IPS DF 4.7 (cell line): ENCODE results near the gene RMND1.

Source experiments
- DNase-seq: peaks from one replicate; pipeline ENCODE4 v3.0.0-alpha.2; 2013; ENCODE audit warnings: low spot score; ENCODE audit errors: extremely low read depth

Gene RMND1

DNA sequence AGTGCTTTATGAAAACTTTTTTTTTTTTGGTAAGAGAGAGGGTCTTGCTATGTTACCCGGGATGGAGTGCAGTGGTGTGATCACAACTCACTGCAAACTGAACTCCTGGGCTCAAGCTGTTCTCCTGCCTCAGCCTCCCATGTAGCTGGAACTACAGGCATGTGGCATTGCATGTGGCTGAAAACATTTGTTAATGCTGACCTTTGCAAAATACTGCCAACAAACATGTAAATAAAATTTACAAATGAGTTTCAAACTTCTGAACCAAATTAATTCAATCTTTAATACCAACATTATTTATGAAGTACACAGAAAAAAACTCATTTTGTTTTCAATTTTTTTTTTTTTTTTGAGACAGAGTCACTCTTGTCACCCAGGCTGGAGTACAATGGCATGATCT, 34.4 kb downstream of the RMND1 start:
- DNase-seq: no peak

DNA sequence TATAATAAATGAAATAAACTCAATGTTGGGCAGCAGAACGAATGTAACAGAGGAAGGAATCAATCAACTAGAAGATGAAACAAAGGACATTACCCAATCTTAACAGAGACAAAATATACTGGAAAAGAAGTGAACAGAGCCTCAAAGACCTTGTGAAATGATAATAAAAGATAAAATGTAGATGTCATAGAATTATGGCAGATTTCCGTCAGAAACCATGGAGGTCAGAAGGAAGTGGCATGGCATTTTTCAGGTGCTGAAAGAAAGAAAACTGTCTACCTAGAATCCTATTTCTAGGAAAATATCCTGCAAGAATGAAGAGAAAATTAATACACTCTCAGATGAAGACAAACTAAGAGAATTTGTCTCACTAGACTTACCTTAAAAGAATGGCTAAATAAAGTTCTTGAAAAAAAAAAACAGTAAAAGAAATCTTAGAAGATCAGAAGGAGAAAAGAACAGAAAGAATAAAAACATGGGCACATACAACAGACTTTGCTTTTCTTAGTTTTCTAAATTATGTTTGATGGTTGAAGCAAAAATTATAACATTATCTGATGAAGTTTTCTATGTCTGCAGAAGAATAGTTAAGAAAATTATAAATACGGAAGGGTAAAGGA, 37.2 kb downstream of the RMND1 start:
- no peak for DNase-seq

DNA sequence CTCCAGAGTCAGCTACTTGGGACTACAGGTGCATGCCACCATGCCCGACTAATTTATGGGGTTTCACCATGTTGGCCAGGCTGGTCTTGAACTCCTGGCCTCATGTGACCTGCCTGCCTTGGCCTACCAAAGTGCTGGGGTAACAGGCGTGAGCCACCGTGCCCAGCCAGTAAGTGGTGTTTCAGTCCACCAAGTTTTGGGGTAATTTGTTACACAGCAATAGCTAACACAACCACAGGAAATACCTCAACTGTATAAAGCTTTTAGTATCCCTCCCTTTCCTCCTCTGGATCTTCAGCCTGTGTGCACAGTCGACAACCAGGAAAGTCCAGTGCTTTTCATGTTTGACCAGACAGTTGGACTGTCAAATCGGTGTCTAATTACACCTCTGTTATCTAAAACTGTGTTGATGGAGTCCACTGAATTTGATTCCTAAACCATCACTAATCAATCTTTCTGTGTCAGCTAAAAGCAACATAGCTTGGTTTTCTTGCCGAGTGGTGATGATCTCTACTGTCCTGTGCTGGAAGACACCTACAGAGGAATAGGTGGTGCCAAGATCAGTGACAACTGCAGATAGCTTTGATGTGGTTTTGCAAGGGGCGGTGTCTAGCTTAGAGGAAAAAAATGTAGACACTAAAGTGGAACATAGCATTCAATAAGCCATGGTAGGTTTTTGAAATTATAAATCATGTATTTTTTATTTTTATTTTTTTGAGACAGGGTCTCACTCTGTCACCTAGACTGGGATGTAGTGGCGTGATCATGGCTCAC, 38.4 kb downstream of the RMND1 start:
- no peak for DNase-seq

- DNase-seq: no peak
These were observed 39.0 kb downstream of the RMND1 start for GRCh38 chr6:151412909-151413308.

DNA sequence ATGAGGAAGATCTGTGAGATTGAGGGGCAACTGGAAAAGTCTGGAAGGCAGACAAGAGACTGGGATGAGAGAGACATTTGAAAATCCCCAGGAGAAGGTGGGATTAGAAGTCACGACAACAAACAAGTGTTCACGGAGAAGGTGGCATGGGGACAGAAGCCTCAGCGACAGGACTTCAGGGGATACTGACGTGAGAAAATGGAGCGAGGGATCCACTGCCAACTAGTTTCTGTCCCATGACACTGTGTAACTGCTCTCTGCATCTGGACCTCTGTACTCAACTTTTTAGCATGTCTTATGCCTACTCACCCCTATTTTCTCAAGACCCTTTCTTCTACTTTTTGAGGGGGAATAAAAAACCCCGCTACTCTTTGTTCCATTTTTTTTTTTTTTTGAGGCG, 42.2 kb downstream of the RMND1 start:
- no peak for DNase-seq

DNA sequence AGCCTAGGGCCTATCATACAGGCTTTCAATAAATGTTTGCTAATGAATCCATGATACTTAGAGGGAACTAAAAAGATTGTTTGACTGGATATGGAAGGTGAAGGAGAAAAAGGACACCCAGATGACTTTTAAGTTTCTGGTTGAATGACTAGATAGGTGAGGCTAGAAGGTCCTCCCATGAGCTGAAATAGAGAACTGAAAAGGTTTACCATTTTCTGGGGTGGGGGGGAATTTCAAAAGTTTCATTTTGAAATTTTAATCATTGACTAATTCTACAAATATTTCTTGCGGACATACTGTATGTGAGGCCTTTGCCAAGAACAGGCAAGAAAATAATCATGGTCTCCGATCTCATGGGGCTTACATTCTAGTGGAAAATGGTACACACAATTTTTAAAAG, 42.7 kb downstream of the RMND1 start:
- DNase-seq: no peak

DNA sequence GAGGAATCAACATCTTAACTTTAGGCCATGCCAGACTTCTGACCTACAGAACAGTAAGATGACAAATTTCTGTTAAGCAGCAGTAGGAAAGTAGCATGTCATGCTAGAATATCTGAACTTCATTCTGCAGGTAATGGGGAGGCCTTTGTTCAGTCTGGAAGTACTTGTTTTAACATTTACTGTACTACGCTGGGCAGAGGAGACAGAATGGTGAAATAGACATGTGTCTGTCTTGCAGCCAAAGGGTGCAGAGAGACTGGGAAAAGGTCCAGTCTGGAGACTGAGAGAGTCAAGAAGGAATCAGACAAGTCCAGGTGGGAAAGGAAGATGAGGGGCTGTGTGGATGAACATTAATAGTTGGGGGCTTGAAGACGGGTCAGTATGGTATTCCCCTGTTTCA, 43.1 kb downstream of the RMND1 start:
- DNase-seq: no peak

DNA sequence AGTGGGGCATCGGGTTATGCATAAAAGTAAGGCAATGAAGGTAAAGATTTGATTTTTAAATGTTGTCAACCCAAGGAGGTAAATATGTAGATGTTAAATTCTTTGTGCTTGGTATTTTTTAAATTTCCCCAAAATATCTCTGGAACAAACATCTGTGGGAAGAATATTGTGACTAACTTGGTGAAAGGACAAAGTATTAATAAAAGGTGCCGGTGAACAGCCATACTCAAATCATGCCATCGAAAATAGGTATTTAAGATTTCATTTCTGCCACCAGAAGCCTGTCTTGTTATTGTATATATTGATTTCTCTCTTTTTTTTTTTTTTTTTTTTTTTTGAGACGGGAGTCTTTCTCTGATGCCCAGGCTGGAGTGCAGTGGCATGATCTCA, 48.0 kb downstream of the RMND1 start:
- no peak for DNase-seq

GRCh38 chr6:151402228-151402627, 49.7 kb downstream of the RMND1 start:
- no peak for DNase-seq

DNA sequence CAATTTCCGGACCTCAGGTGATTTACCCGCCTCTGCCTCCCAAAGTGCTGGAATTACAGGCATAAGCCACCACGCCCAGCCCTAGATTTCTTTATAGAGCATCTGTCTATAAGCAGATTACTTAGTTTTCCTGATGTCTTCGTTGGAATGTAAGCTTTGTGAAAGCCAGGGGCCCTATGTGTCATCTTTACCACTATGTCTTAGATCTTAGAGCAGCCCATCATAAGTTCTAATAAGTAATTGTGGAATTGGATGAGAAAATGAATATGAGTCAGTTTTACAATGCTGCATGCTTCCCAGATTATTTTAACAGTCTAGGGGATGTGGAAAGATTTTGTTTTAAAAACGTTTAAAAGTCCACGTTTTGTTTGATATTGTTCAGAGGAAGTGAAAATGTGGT, 51.5 kb downstream of the RMND1 start:
- no peak for DNase-seq

GRCh38 chr6:151399679-151400078, 52.2 kb downstream of the RMND1 start:
- DNase-seq: no peak

DNA sequence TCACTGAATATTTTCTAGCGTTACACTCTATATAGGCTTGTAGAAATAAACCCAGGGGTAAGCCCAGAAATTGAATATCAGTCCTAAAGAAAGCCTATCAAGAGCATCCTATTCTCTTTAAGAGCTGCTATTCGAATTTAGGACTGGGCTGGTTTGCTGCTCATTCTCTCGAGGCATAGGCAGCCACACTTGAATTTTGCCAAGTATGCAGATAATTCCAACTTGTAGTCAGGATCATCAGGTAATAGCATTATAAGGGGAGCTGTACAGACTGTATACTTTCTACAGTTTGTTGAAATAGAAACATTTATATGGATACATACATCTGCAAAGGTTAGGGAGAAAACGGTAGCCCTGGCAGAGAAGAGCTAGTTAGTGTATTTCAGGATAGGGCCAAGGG, 58.5 kb downstream of the RMND1 start:
- no peak for DNase-seq

DNA sequence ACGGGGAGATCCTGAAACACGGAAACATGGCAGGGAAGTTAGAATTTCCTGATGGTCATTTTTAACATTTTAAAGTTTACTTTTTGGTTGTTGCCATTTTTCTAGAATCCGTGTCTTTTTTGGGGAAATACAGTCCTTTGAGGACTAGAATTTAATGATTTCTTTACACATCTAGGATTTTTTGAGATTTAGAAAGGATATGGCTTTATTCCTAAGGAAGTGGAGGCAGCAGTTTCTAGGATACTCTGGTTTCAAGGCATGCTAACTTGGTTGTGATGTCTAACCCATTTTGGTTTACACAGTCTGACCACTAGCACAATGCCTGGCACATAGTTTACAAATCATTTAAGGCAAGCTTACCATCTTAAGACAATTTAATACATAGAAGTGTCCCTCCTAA, 59.5 kb downstream of the RMND1 start:
- no peak for DNase-seq

DNA sequence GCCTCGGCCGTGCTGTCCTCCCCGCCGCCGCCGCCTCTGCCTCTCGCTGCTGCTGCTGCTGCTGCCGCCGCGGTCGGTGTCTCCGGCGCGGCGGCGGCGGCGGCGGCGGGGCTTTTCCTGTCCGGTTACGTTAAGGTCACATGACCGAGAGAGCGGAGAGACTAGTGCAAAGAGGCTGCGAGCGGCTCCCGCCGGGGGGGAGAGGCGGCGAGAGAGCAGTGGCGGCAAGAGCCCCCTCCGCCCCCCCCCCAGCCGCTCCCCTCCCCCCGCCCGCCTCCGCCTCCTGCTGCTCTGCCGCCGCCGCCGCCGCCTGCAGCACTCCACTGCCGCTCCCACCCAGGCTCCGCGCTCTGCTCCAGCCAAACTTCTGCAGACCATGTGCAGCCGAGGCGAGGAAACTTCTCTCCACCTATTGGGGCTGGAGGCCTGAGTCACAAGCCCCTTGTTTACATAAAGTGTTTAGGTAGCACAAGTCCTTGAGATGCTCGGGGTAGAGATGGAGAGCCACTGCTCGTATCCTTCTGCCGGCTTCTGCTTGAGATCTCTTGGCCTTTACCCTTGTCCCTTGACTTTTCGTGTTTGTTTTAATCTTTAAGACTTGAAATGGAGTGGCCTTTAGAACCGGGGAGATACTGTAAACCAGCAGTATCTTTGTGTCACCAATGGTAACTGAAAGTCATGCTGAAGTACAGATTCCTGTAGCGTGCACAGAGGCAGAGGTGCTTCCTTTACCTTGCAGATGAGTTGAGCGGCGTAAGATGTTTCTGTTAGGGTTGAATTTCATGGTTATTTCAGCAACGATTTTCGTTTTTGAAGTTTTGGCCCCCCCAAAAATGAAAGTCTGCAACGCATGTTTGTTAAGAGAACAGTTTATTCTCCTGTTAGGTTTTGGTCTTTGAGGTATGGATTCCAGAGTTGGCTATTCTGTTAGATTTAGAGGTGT, 60.2 kb downstream of the RMND1 start, which contains the start of gene ZBTB2:
ZBTB2 (minus strand) TSS at position 89 of the 943 bp plus-strand sequence. CDS start 17,922 bp downstream, outside the sequence.
- no peak for DNase-seq

DNA sequence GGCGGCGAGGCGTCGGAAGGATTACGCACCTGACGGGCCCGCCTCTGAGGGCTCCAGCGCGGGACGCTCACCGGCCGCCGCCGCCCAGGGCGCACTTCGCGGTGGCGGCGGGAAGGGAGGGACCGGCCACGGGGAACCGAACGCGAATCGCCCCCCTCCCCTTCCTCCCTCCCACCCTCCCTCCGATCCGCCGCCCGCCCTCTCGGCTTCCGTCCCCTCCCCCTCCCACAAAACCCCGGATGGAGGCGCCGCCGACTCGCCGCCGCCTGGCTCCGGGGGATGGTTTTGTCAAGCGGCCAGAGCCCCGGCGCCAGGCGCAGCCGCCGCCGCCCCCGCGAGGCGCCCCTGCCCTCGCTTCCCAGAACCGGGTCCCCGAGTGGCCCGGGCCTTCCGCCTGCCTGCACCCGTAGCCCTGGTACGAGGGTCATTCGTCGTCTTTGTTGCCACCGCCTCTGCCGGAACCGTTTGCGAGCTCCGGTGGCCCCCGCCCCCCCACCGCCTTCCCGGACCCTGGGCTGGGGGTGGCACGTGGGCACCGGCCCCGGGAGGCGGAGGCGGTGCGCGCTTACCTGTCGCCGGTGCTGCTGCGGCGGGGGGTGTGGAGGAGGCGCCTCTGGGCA, 61.0 kb downstream of the RMND1 start:
- DNase-seq: no peak

DNA sequence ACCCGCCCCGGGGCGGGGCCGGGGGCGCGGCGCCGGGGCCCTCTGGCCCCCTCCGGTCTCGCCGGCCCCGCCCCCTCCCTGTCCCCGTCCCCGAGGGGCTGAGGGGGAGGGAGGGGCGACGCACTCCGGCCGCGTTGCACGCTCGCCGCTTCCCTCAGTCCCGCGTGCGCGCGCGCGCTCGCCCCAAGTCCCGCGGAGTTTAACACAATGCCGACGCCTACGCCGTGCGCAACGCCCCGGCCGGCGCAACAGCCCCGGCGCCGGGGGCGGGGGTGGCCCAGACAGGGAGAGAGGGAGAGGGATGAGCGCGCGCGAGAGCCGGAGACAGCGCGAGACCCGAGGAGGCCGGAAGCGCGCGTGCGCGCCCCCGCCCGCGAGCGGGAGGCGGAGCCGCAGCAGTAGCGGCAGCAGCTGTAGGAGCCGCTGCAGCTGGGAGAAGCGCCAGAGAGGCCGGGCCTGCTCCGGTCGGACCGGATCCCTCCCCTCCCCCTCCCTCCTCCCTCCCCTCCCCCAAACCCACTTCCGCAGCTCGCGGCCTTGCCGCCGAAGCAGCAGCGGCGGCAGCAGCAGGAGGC, 61.6 kb downstream of the RMND1 start:
- DNase-seq: peak; percentile 78

DNA sequence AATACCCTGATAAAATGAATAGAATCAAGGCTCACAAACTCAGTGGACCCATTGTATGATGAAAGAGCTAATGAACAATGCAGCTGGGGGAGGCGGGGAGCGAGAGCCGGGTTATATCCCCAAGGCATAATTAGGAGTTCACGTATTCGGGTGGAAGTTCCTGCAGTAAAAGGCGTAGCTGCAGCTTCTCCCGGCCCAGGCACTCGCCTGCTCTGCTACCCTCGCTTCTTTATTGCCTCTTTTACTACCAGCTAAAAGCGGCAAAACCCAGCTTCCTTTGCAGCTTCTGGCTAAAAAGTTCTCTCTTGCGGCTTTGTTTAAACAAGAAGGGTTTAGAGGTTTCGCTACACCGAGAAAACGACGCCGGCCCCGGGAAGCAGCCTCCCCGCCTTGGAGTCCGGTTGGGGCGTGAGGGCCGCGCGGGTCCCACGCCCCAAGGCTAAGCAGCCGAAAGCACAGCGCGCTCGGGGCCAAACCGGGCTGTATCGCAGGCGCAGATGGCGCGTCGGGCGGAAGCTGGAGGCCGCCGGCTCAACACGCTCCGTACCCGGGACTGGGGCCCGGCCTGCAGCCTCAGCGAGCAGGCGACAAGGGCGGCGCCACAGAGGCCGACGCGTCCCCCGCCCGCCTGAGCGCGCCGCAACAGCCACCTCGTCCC, 62.2 kb downstream of the RMND1 start:
- DNase-seq: no peak

DNA sequence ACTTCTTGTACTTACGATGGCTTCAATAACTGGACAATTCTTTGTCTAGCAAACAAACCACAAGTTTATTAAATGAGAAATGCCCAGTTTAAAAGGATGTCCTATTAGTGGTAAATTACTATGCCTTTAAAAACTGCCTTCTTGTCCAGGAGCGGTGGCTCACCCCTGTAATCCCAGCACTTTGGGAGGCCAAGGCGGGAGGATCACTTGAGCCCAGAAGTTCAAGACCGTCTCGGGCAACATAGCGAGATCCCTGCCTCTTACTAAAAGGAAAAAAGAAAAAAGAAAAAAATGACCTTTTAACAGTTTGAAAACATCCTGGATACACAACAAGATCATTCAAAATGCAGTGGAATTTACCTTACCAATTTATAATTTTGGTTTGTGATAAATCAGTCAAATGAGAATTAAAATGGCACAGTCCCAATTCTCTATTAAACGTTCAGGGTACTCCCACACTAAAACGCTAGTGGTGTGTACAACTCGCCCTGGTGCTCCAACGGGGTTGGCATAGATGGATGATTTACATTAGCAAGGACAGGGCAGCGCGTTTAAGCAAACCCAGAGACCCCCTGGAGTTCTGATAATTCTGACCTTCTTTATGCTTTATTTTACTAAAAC, 62.8 kb downstream of the RMND1 start:
- no peak for DNase-seq

- no peak for DNase-seq
These were observed 63.7 kb downstream of the RMND1 start for GRCh38 chr6:151388236-151388635.
